ENCODE measurements around the gene NOL11.
"Not testable (repeated sequence)": the region's sequence is repeated elsewhere in the genome, so short reads cannot be mapped to it uniquely, and the experiment has no call there.

NOL11 gene

GRCh38 chr17:67685351-67685750 lies 32.4 kb upstream of the NOL11 start:
- Histone ChIP-seq H3K9me3 (ENCODE audit: control insufficient read depth, low read length) (no peaks in the 10 kb centered on the region), H3K4me3 (ENCODE audit: extremely low read depth, insufficient read depth, low read length, poor library complexity, severe bottlenecking) (no peak overlapping the region), H3K36me3 (ENCODE audit: control insufficient read depth, insufficient read depth, low read length) (no peaks in the 10 kb centered on the region), H3K27ac (ENCODE audit: low read depth, low read length, severe bottlenecking) (no peak overlapping the region), H3K4me1 (ENCODE audit: control insufficient read depth, insufficient read depth, low read length, poor library complexity, severe bottlenecking) (no peaks in the 10 kb centered on the region)
- 75 to 90% methylated on average over 2 to 3 of the region's 3 CpGs for WGBS, 2 experiments (ENCODE audit: insufficient coverage in 2 of 2)

GRCh38 chr17:67686241-67686640 lies 31.5 kb upstream of the NOL11 start:
- Histone ChIP-seq H3K4me3 (ENCODE audit: extremely low read depth, insufficient read depth, low read length, poor library complexity, severe bottlenecking) (no peak overlapping the region), H3K9me3 (ENCODE audit: control insufficient read depth, low read length) (no peaks in the 10 kb centered on the region), H3K27ac (ENCODE audit: low read depth, low read length, severe bottlenecking) (no peak overlapping the region), H3K4me1 (ENCODE audit: control insufficient read depth, insufficient read depth, low read length, poor library complexity, severe bottlenecking) (no peaks in the 10 kb centered on the region), H3K36me3 (ENCODE audit: control insufficient read depth, insufficient read depth, low read length) (no peaks in the 10 kb centered on the region)
- 86% methylated on average over 1 of the region's 2 CpGs; no CpG with 5 or more reads in 1 of the 2 experiments for WGBS, 2 experiments (ENCODE audit: insufficient coverage in 2 of 2)

GRCh38 chr17:67687511-67687910 lies 30.2 kb upstream of the NOL11 start:
- Histone ChIP-seq H3K4me3 (ENCODE audit: extremely low read depth, insufficient read depth, low read length, poor library complexity, severe bottlenecking) (no peak overlapping the region), H3K4me1 (ENCODE audit: control insufficient read depth, insufficient read depth, low read length, poor library complexity, severe bottlenecking) (no peaks in the 10 kb centered on the region), H3K27ac (ENCODE audit: low read depth, low read length, severe bottlenecking) (no peak overlapping the region), H3K9me3 (ENCODE audit: control insufficient read depth, low read length) (no peaks in the 10 kb centered on the region), H3K36me3 (ENCODE audit: control insufficient read depth, insufficient read depth, low read length) (no peaks in the 10 kb centered on the region)
- 92 to 100% methylated on average over 1 to 2 of the region's 2 CpGs for WGBS, 2 experiments (ENCODE audit: insufficient coverage in 2 of 2)

- H3K4me1 ChIP-seq (ENCODE audit: control insufficient read depth, insufficient read depth, low read length, poor library complexity, severe bottlenecking), result no peaks in the 10 kb centered on the region
- no peak overlapping the region for H3K27ac ChIP-seq (ENCODE audit: low read depth, low read length, severe bottlenecking)
- WGBS, 2 experiments (ENCODE audit: insufficient coverage in 2 of 2), result 44 to 70% methylated on average over 1 to 2 of the region's 2 CpGs
- H3K9me3 ChIP-seq (ENCODE audit: control insufficient read depth, low read length), result no peaks in the 10 kb centered on the region
- H3K36me3 ChIP-seq (ENCODE audit: control insufficient read depth, insufficient read depth, low read length), result peaks cover 12% of the 10 kb centered on the region
- H3K4me3 ChIP-seq (ENCODE audit: extremely low read depth, insufficient read depth, low read length, poor library complexity, severe bottlenecking), result no peak overlapping the region
Observed at GRCh38 chr17:67689534-67690177, 28.1 kb upstream of the NOL11 start.

- H3K9me3 ChIP-seq (ENCODE audit: control insufficient read depth, low read length), result no peaks in the 10 kb centered on the region
- no peak overlapping the region for H3K27ac ChIP-seq (ENCODE audit: low read depth, low read length, severe bottlenecking)
- no peak overlapping the region for H3K4me3 ChIP-seq (ENCODE audit: extremely low read depth, insufficient read depth, low read length, poor library complexity, severe bottlenecking)
- H3K4me1 ChIP-seq (ENCODE audit: control insufficient read depth, insufficient read depth, low read length, poor library complexity, severe bottlenecking), result no peaks in the 10 kb centered on the region
- peaks cover 12% of the 10 kb centered on the region for H3K36me3 ChIP-seq (ENCODE audit: control insufficient read depth, insufficient read depth, low read length)
Observed at GRCh38 chr17:67693811-67694210, 23.9 kb upstream of the NOL11 start.

- Histone ChIP-seq H3K4me1 (ENCODE audit: control insufficient read depth, insufficient read depth, low read length, poor library complexity, severe bottlenecking) (no peaks in the 10 kb centered on the region), H3K27ac (ENCODE audit: low read depth, low read length, severe bottlenecking) (no peak overlapping the region), H3K4me3 (ENCODE audit: extremely low read depth, insufficient read depth, low read length, poor library complexity, severe bottlenecking) (no peak overlapping the region), H3K36me3 (ENCODE audit: control insufficient read depth, insufficient read depth, low read length) (peaks cover 12% of the 10 kb centered on the region), H3K9me3 (ENCODE audit: control insufficient read depth, low read length) (no peaks in the 10 kb centered on the region)
- WGBS, 2 experiments (ENCODE audit: insufficient coverage in 2 of 2), result 91% methylated on average over 3 of the region's 3 CpGs; no CpG with 5 or more reads in 1 of the 2 experiments
Observed at GRCh38 chr17:67696347-67696746, 21.4 kb upstream of the NOL11 start.

- H3K4me3 ChIP-seq (ENCODE audit: extremely low read depth, insufficient read depth, low read length, poor library complexity, severe bottlenecking), result no peak overlapping the region
- no peaks in the 10 kb centered on the region for H3K9me3 ChIP-seq (ENCODE audit: control insufficient read depth, low read length)
- peaks cover 12% of the 10 kb centered on the region for H3K36me3 ChIP-seq (ENCODE audit: control insufficient read depth, insufficient read depth, low read length)
- no peak overlapping the region for H3K27ac ChIP-seq (ENCODE audit: low read depth, low read length, severe bottlenecking)
- H3K4me1 ChIP-seq (ENCODE audit: control insufficient read depth, insufficient read depth, low read length, poor library complexity, severe bottlenecking), result no peaks in the 10 kb centered on the region
- no CpG with 5 or more reads among the region's 4 CpGs for WGBS, 2 experiments (ENCODE audit: insufficient coverage in 2 of 2)
Observed at GRCh38 chr17:67696853-67697498, 20.8 kb upstream of the NOL11 start.

- H3K9me3 ChIP-seq (ENCODE audit: control insufficient read depth, low read length), result no peaks in the 10 kb centered on the region
- no peak overlapping the region for H3K4me3 ChIP-seq (ENCODE audit: extremely low read depth, insufficient read depth, low read length, poor library complexity, severe bottlenecking)
- 79 to 100% methylated on average over 2 to 3 of the region's 5 CpGs for WGBS, 2 experiments (ENCODE audit: insufficient coverage in 2 of 2)
- H3K4me1 ChIP-seq (ENCODE audit: control insufficient read depth, insufficient read depth, low read length, poor library complexity, severe bottlenecking), result no peaks in the 10 kb centered on the region
- no peak overlapping the region for H3K27ac ChIP-seq (ENCODE audit: low read depth, low read length, severe bottlenecking)
- no peaks in the 10 kb centered on the region for H3K36me3 ChIP-seq (ENCODE audit: control insufficient read depth, insufficient read depth, low read length)
Observed at GRCh38 chr17:67700037-67700724, 17.6 kb upstream of the NOL11 start.

- H3K4me1 ChIP-seq (ENCODE audit: control insufficient read depth, insufficient read depth, low read length, poor library complexity, severe bottlenecking), result no peaks in the 10 kb centered on the region
- H3K27ac ChIP-seq (ENCODE audit: low read depth, low read length, severe bottlenecking), result no peak overlapping the region
- no peaks in the 10 kb centered on the region for H3K36me3 ChIP-seq (ENCODE audit: control insufficient read depth, insufficient read depth, low read length)
- H3K4me3 ChIP-seq (ENCODE audit: extremely low read depth, insufficient read depth, low read length, poor library complexity, severe bottlenecking), result no peak overlapping the region
- WGBS, 2 experiments (ENCODE audit: insufficient coverage in 2 of 2), result no CpG with 5 or more reads among the region's 1 CpG
- no peaks in the 10 kb centered on the region for H3K9me3 ChIP-seq (ENCODE audit: control insufficient read depth, low read length)
Observed at GRCh38 chr17:67700725-67701119, 17.0 kb upstream of the NOL11 start.

- not testable (repeated sequence) for H3K27ac ChIP-seq (ENCODE audit: low read depth, low read length, severe bottlenecking); H3K4me1 ChIP-seq (ENCODE audit: control insufficient read depth, insufficient read depth, low read length, poor library complexity, severe bottlenecking); H3K4me3 ChIP-seq (ENCODE audit: extremely low read depth, insufficient read depth, low read length, poor library complexity, severe bottlenecking); H3K36me3 ChIP-seq (ENCODE audit: control insufficient read depth, insufficient read depth, low read length); H3K9me3 ChIP-seq (ENCODE audit: control insufficient read depth, low read length)
- 91 to 94% methylated on average over 7 of the region's 8 CpGs for WGBS, 2 experiments (ENCODE audit: insufficient coverage in 2 of 2)
Observed at GRCh38 chr17:67702861-67703260, 14.9 kb upstream of the NOL11 start.

- WGBS, 2 experiments (ENCODE audit: insufficient coverage in 2 of 2), result 44% methylated on average over 1 of the region's 2 CpGs; no CpG with 5 or more reads in 1 of the 2 experiments
- Histone ChIP-seq H3K36me3 (ENCODE audit: control insufficient read depth, insufficient read depth, low read length) (no peaks in the 10 kb centered on the region), H3K27ac (ENCODE audit: low read depth, low read length, severe bottlenecking) (no peak overlapping the region), H3K9me3 (ENCODE audit: control insufficient read depth, low read length) (no peaks in the 10 kb centered on the region), H3K4me1 (ENCODE audit: control insufficient read depth, insufficient read depth, low read length, poor library complexity, severe bottlenecking) (no peaks in the 10 kb centered on the region), H3K4me3 (ENCODE audit: extremely low read depth, insufficient read depth, low read length, poor library complexity, severe bottlenecking) (no peak overlapping the region)
Observed at GRCh38 chr17:67707442-67707841, 10.3 kb upstream of the NOL11 start.
